Smooth muscle cell of bladder (primary cell): ENCODE measurements around the gene KRT25. TPM values are rescaled to one million over a fixed set of nuclear protein-coding genes. Genes with fewer than 3 reads are reported as not detected.

Source experiments
- total RNA-seq: library from RNA; depleted of rRNA; stranded (reverse); fragments of >200 nt; gene quantifications from 2 replicates; pipeline ENCODE4 v1.2.3, GENCODE V29; 2014

KRT25 gene
- total RNA-seq = not detected in 2 replicates

DNA sequence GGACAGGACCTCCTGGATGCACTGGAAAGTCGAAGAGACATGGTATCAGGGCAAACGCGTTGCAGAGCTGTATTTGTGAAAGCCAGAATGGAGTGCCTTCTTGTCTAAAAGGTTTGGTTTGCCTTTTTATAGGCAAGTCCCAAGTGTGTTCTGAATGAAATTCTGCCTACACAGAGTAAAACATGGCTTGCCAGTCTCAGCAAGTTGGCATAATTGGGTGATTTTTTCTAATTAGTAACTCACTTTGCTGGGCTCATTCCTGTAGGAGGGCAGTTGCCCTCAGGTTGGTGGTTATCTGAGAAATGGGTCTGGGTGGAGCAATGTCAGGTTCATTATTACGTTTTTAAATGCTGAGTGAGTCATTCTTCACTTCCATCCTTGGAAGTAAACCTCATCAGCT is at the start of gene KRT25:
Gene KRT25 (minus strand): TSS at position 101 of the 400 bp plus-strand sequence. CDS start 60 bp downstream, at position 41.

GRCh38 chr17:40799859-40800258 is 44.7 kb upstream of the KRT25 start, which contains the start of gene KRT28:
TSS of gene KRT28 (minus strand) at chr17:40799959. CDS start at chr17:40799893, 66 bp downstream.

GRCh38 chr17:40782450-40782849 is 27.3 kb upstream of the KRT25 start, which contains the start of gene KRT27:
TSS of gene KRT27 (minus strand) at chr17:40782550. CDS start at chr17:40782493, 57 bp downstream.

DNA sequence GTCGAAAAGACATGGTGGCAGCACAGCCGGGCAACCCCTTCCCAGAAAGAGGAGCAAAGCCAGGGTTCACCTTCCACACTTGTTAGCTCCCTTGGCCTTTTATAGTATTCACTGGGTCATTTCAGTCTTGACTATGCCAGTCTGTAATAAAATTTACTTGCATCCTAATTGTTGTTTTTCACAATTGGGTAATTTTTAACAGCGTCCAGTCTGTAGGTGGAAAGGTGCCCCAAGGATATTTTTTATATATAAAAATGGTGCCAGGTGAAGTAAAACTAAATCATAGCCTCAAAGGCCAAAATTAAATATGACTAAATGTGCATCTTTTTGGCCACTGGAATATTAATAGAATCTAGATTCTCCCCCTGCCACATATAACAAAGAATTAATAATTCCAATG is 17.0 kb upstream of the KRT25 start, which contains the start of gene KRT26:
Gene KRT26 (minus strand): TSS at position 101 of the 400 bp plus-strand sequence. CDS start 88 bp downstream, at position 13.

DNA sequence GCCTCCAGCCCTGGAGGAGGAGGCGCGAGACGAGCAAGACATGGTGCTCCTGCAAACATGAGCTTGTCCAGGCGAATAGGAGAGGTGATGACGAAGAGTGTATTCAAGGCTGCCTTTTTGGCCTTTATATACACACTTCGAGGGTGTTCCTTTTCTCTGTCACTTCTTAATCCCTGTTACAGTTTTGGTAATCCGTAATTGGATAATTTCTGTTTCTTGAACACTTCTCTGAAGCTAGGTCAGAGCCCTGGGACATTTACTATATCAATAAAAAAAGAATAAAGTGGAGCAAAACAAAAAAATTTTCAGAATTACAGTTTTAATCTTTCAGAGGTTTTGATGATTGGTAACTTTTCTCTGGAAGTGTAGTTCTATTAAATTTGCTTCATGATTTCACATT is 51.5 kb downstream of the KRT25 start, which contains the start of gene KRT24:
Gene KRT24 (minus strand): TSS at position 101 of the 400 bp plus-strand sequence. CDS start 59 bp downstream, at position 42.

Other genes with a start within 250 kb of the KRT25 start
- gene CCR7, start 189.9 kb downstream of the KRT25 start, total RNA-seq = under 0.01 and 0.09 TPM in 2 replicates
- gene SMARCE1, start 107.5 kb downstream of the KRT25 start, total RNA-seq = 76.9 and 81.0 TPM in 2 replicates
- 0.09 TPM in 1 of 2 replicates, not detected in the other for gene KRT222, start 90.2 kb downstream of the KRT25 start, total RNA-seq
- gene KRT24, start 51.6 kb downstream of the KRT25 start, total RNA-seq = not detected in 2 replicates
- not detected in 2 replicates for gene KRT26, start 16.9 kb upstream of the KRT25 start, total RNA-seq
- gene KRT27, start 27.2 kb upstream of the KRT25 start, total RNA-seq = not detected in 2 replicates
- gene KRT28, start 44.6 kb upstream of the KRT25 start, total RNA-seq = not detected in 2 replicates
- 1.9 and 2.4 TPM in 2 replicates for gene KRT10, start 67.3 kb upstream of the KRT25 start, total RNA-seq
- gene KRT12, start 111.9 kb upstream of the KRT25 start, total RNA-seq = not detected in 2 replicates
- not detected in 2 replicates for gene KRT20, start 129.9 kb upstream of the KRT25 start, total RNA-seq
- gene KRT23, start 182.3 kb upstream of the KRT25 start, total RNA-seq = under 0.01 and 0.46 TPM in 2 replicates
- not detected in 2 replicates for gene KRT39, start 211.6 kb upstream of the KRT25 start, total RNA-seq
- gene KRT40, start 229.0 kb upstream of the KRT25 start, total RNA-seq = not detected in 2 replicates
- not detected in 2 replicates for gene KRTAP3-3, start 238.8 kb upstream of the KRT25 start, total RNA-seq
- not detected in 2 replicates for gene KRTAP3-2, start 244.6 kb upstream of the KRT25 start, total RNA-seq